ENCODE data around the gene DNAJC5.

- TF ChIP-seq CTCF (IDR thresholded peaks at IDR 0.05) (no peak), POLR2A (IDR thresholded peaks at IDR 0.05) (no peak)
Measured at GRCh38 chr20:63937596-63937995, 42.7 kb downstream of the DNAJC5 start.
